GM12872 (cell line): ENCODE measurements around the gene MAMDC4.

ENCODE experiments used
- TF ChIP-seq, protein P1 (sequence below): IDR thresholded peaks from 3 replicates; pipeline ENCODE4 v1.5.1; 2011; ENCODE audit warnings: low read depth, mild to moderate bottlenecking, low read length, moderate library complexity; ENCODE audit not compliant: insufficient read depth

MAMDC4 gene

DNA sequence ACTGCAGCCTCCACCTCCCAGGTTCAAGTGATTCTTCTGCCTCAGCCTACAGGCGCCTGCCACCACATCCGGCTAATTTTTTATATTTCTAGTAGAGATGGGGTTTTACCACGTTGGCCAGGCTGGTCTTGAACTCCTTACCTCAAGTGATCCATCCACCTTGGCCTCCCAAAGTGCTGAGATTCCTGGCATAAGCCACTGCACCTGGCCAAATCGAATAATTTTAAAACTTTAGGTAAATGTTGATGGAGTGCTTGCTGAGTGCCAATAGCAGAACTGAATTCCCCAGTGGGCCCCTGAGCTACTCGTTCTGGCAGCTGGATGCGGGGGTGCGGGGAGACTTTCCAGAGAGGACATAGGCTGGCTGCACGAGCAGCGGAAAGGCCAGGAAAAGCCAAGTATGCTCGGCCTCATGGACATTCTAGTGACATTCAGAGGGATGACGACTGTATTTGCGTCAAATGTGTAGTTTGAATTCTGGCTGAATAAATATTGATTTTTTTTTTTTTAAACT lies 51.0 kb downstream of the MAMDC4 start:
- TF ChIP-seq, protein P1, sequence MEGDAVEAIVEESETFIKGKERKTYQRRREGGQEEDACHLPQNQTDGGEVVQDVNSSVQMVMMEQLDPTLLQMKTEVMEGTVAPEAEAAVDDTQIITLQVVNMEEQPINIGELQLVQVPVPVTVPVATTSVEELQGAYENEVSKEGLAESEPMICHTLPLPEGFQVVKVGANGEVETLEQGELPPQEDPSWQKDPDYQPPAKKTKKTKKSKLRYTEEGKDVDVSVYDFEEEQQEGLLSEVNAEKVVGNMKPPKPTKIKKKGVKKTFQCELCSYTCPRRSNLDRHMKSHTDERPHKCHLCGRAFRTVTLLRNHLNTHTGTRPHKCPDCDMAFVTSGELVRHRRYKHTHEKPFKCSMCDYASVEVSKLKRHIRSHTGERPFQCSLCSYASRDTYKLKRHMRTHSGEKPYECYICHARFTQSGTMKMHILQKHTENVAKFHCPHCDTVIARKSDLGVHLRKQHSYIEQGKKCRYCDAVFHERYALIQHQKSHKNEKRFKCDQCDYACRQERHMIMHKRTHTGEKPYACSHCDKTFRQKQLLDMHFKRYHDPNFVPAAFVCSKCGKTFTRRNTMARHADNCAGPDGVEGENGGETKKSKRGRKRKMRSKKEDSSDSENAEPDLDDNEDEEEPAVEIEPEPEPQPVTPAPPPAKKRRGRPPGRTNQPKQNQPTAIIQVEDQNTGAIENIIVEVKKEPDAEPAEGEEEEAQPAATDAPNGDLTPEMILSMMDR, result no peak

DNA sequence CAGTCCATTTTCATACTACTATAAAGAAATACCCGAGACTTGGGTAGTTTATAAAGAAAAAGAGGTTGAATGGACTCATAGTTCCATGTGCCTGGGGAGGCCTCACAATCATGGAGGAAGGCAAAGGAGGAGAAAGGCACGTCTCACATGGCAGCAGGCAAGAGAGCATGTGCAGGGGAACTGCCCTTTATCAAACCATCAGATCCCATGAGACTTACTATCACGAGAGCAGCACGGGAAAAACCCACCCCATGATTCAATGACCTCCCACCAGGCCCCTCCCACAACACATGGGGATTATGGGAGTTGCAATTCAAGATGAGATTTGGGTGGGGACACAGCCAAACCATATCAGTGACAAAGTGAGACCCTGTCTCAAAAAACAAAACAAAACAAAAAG lies 54.1 kb downstream of the MAMDC4 start:
- TF ChIP-seq, protein P1, result no peak

DNA sequence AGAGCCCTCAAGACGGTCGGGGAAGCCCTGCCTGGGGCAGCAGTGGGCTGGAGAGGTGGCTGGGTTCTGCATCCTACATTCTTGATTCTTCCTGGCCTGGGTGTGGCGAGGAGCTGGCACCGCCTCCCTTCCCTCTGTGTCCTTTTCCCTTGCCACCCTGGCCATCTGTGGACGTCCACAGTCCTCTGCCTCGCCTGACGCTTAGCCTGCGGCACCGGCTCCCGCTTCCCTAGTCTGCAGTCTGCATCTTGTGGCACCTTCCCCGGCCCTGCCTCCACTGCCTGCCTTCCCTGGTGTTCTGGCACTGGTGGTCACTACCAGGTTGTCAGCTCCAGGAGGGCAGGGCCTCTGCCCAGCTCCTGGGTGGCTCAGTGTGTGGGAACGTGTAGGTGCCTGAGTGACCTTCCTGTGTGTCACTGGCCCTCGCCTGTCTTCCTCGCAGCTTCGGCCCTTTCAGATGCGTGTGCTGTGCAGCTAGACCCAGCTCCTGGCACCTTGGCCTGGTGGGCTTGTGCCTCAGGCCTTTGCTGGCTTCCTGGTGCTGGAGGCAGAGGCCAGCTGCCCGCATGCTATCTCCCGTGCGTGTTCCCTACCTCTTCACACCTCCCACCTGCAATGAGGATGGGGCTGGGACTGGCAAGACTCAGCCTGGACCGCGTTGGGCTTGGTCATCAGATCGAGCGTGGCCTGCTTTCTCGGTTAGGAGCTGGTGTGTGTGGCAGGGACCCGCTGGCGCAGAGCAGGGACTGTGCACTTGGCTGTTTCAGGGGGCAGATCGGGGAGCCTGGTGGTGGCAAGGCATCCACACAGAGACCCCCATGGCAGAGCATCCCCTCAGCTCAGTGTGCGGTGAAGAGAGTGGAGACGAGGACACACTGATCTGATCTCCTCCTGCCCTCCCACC lies 55.1 kb downstream of the MAMDC4 start:
- TF ChIP-seq, protein P1, result no peak
